ENCODE results near the gene SUSD6. TPM values are rescaled to one million over a fixed set of nuclear protein-coding genes. Genes with fewer than 3 reads are reported as not detected.

Gene SUSD6
- total and polyA plus RNA-seq, 9 of the 15 experiments (the other 6 are each of a cell fraction or from before 2014, with no cell fraction given) = 2.9 to 20.7 (median 5.6) TPM

DNA sequence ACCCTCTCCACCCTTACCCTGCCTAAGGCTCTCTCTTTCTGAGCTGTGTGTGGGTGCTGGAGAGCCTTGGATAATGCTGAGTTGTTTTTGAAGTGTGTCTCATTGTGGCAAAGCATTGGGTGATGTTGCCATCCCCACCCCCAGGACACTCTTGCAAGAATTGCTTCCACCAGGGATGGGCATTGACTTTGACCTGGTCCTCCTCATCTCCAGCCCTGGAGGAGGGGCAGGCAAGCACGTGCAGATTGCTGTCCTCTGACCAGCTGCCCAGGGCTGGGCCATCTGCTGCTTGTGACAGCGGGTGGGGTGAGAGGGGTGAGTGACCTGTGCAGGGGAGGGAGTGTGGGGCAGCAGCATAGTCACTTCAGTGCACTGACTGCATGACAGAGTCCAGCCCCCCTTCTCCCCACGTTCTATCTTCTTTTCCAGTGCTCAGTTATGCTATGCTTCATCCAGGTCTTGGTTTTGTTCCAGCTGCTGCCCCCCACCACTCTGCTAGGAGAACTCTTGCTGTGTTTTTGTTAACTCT is 26.2 kb downstream of the SUSD6 start (continued):
- TF ChIP-seq, protein P1, sequence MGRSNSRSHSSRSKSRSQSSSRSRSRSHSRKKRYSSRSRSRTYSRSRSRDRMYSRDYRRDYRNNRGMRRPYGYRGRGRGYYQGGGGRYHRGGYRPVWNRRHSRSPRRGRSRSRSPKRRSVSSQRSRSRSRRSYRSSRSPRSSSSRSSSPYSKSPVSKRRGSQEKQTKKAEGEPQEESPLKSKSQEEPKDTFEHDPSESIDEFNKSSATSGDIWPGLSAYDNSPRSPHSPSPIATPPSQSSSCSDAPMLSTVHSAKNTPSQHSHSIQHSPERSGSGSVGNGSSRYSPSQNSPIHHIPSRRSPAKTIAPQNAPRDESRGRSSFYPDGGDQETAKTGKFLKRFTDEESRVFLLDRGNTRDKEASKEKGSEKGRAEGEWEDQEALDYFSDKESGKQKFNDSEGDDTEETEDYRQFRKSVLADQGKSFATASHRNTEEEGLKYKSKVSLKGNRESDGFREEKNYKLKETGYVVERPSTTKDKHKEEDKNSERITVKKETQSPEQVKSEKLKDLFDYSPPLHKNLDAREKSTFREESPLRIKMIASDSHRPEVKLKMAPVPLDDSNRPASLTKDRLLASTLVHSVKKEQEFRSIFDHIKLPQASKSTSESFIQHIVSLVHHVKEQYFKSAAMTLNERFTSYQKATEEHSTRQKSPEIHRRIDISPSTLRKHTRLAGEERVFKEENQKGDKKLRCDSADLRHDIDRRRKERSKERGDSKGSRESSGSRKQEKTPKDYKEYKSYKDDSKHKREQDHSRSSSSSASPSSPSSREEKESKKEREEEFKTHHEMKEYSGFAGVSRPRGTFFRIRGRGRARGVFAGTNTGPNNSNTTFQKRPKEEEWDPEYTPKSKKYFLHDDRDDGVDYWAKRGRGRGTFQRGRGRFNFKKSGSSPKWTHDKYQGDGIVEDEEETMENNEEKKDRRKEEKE (IDR thresholded peaks at IDR 0.05; ENCODE audit: borderline replicate concordance in 1 of 2, control insufficient read depth in 1 of 2, low read depth in 2 of 2, low read length in 1 of 2) = no peak
- TF ChIP-seq HDAC1 (IDR thresholded peaks at IDR 0.05) = peak in 1 of 2 experiments; percentile 48; a peak in 1 of 4 replicates
- no peak for TF ChIP-seq GTF2F1 (IDR thresholded peaks at IDR 0.05; ENCODE audit: low read depth, low read length)
- TF ChIP-seq SIX5 (IDR thresholded peaks at IDR 0.05; ENCODE audit: borderline replicate concordance in 1 of 2, insufficient read depth in 1 of 2, low read depth in 1 of 2, low read length in 2 of 2) = no peak
- TF ChIP-seq, protein P2, sequence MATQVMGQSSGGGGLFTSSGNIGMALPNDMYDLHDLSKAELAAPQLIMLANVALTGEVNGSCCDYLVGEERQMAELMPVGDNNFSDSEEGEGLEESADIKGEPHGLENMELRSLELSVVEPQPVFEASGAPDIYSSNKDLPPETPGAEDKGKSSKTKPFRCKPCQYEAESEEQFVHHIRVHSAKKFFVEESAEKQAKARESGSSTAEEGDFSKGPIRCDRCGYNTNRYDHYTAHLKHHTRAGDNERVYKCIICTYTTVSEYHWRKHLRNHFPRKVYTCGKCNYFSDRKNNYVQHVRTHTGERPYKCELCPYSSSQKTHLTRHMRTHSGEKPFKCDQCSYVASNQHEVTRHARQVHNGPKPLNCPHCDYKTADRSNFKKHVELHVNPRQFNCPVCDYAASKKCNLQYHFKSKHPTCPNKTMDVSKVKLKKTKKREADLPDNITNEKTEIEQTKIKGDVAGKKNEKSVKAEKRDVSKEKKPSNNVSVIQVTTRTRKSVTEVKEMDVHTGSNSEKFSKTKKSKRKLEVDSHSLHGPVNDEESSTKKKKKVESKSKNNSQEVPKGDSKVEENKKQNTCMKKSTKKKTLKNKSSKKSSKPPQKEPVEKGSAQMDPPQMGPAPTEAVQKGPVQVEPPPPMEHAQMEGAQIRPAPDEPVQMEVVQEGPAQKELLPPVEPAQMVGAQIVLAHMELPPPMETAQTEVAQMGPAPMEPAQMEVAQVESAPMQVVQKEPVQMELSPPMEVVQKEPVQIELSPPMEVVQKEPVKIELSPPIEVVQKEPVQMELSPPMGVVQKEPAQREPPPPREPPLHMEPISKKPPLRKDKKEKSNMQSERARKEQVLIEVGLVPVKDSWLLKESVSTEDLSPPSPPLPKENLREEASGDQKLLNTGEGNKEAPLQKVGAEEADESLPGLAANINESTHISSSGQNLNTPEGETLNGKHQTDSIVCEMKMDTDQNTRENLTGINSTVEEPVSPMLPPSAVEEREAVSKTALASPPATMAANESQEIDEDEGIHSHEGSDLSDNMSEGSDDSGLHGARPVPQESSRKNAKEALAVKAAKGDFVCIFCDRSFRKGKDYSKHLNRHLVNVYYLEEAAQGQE (IDR thresholded peaks at IDR 0.05; ENCODE audit: borderline replicate concordance) = no peak
- TF ChIP-seq, protein P2 (CRISPR knock-in tag; IDR thresholded peaks at IDR 0.05; ENCODE audit: low read depth) = no peak
- no peak for TF ChIP-seq RBM22 (IDR thresholded peaks at IDR 0.05; ENCODE audit: low read depth, low read length, poor library complexity, severe bottlenecking)
- TF ChIP-seq, protein P3, sequence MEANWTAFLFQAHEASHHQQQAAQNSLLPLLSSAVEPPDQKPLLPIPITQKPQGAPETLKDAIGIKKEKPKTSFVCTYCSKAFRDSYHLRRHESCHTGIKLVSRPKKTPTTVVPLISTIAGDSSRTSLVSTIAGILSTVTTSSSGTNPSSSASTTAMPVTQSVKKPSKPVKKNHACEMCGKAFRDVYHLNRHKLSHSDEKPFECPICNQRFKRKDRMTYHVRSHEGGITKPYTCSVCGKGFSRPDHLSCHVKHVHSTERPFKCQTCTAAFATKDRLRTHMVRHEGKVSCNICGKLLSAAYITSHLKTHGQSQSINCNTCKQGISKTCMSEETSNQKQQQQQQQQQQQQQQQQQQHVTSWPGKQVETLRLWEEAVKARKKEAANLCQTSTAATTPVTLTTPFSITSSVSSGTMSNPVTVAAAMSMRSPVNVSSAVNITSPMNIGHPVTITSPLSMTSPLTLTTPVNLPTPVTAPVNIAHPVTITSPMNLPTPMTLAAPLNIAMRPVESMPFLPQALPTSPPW (CRISPR knock-in tag; IDR thresholded peaks at IDR 0.05) = peak; percentile 50; the same call in 1 of the 2 replicates
- TF ChIP-seq HNRNPL (IDR thresholded peaks at IDR 0.05; ENCODE audit: low read depth, low read length) = no peak
- TF ChIP-seq NR4A1 (CRISPR knock-in tag; IDR thresholded peaks at IDR 0.05) = no peak
- no peak for TF ChIP-seq NR4A1 (tag; IDR thresholded peaks at IDR 0.05)
- no peak for TF ChIP-seq MXI1 (IDR thresholded peaks at IDR 0.05; ENCODE audit: low read depth, low read length)
- no peak for TF ChIP-seq ZNF263 (CRISPR knock-in tag; IDR thresholded peaks at IDR 0.05; ENCODE audit: borderline replicate concordance)
- TF ChIP-seq, protein P4, sequence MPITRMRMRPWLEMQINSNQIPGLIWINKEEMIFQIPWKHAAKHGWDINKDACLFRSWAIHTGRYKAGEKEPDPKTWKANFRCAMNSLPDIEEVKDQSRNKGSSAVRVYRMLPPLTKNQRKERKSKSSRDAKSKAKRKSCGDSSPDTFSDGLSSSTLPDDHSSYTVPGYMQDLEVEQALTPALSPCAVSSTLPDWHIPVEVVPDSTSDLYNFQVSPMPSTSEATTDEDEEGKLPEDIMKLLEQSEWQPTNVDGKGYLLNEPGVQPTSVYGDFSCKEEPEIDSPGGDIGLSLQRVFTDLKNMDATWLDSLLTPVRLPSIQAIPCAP (CRISPR knock-in tag; IDR thresholded peaks at IDR 0.05; ENCODE audit: borderline replicate concordance) = no peak
